Osteoblast (primary cell): Measurements from ENCODE around the gene SUSD4. TPM values are rescaled to one million over a fixed set of nuclear protein-coding genes. Genes with fewer than 3 reads are reported as not detected.

Experiments
- DNase-seq: peaks from one replicate; pipeline ENCODE4 v3.0.0; 2011; ENCODE audit warnings: low spot score, mixed read lengths; ENCODE audit not compliant: insufficient read length; ENCODE audit errors: missing footprints
- H2AFZ ChIP-seq: 2 replicates; pipeline ENCODE4 v1.6.0; 2011; ENCODE audit warnings: mild to moderate bottlenecking, low read length
- H3K27ac ChIP-seq: 2 replicates; pipeline ENCODE4 v1.5.1; 2011; ENCODE audit warnings: mild to moderate bottlenecking, low read depth, low read length, moderate library complexity
- H3K27me3 ChIP-seq: 2 replicates; pipeline ENCODE4 v1.6.0; 2012; ENCODE audit warnings: mild to moderate bottlenecking, control low read depth, inconsistent platforms, low read length, moderate library complexity; ENCODE audit not compliant: insufficient read depth
- H3K36me3 ChIP-seq: 2 replicates; pipeline ENCODE4 v1.5.1; 2011; ENCODE audit warnings: mild to moderate bottlenecking, low read length, control low read depth, moderate library complexity; ENCODE audit not compliant: insufficient read depth
- H3K4me1 ChIP-seq: 2 replicates; pipeline ENCODE4 v1.5.1; 2011; ENCODE audit warnings: mild to moderate bottlenecking, low read length, control low read depth, moderate library complexity; ENCODE audit not compliant: insufficient read depth
- H3K4me2 ChIP-seq: 2 replicates; pipeline ENCODE4 v1.6.0; 2011; ENCODE audit warnings: mild to moderate bottlenecking, low read length; ENCODE audit not compliant: insufficient read depth
- H3K4me3 ChIP-seq: fragments of 200-600 bp; sonication (generic); 3 replicates; pipeline ENCODE4 v1.5.1; 2012; ENCODE audit warnings: mild to moderate bottlenecking, low read length, inconsistent platforms; ENCODE audit not compliant: insufficient read depth
- H3K79me2 ChIP-seq: 2 replicates; pipeline ENCODE4 v1.6.0; 2012; ENCODE audit warnings: mild to moderate bottlenecking, low read length, control low read depth, inconsistent platforms; ENCODE audit not compliant: insufficient read depth
- H3K9me3 ChIP-seq: 2 replicates; pipeline ENCODE4 v1.5.1; 2011; ENCODE audit warnings: low read depth, low read length, control low read depth
- H4K20me1 ChIP-seq: 2 replicates; pipeline ENCODE4 v1.6.0; 2012; ENCODE audit warnings: mild to moderate bottlenecking, low read length, control low read depth; ENCODE audit not compliant: insufficient read depth
- CTCF ChIP-seq: IDR thresholded peaks from 2 replicates; pipeline ENCODE4 v1.5.1; 2011; ENCODE audit warnings: mild to moderate bottlenecking, low read depth, low read length, moderate library complexity; ENCODE audit errors: extremely low read depth
- total RNA-seq: library from RNA; depleted of rRNA; stranded (reverse); fragments of >200 nt; gene quantifications from 2 replicates; pipeline ENCODE4 v1.2.3, GENCODE V29; 2012

Gene SUSD4
- total RNA-seq, 1 donor, result not detected

- Histone ChIP-seq H3K27me3 (peaks cover 15% of the 10 kb centered on the region), H3K4me2 (no peak overlapping the region), H3K27ac (no peak overlapping the region), H2AFZ (no peak overlapping the region), H3K9me3 (no peaks in the 10 kb centered on the region), H3K4me3 (no peak overlapping the region), H3K79me2 (no peaks in the 10 kb centered on the region), H3K36me3 (no peaks in the 10 kb centered on the region), H4K20me1 (no peaks in the 10 kb centered on the region), H3K4me1 (peaks cover 12% of the 10 kb centered on the region)
- TF ChIP-seq CTCF, result no peak
- no peak for DNase-seq
These were observed 174.5 kb downstream of the SUSD4 start for GRCh38 chr1:223189525-223189902.

GRCh38 chr1:223188618-223189356 is 175.2 kb downstream of the SUSD4 start:
- Histone ChIP-seq H4K20me1 (no peaks in the 10 kb centered on the region), H3K27ac (no peak overlapping the region), H3K4me1 (peaks cover 12% of the 10 kb centered on the region), H3K36me3 (no peaks in the 10 kb centered on the region), H3K9me3 (no peaks in the 10 kb centered on the region), H2AFZ (no peak overlapping the region), H3K4me2 (no peak overlapping the region), H3K4me3 (no peak overlapping the region), H3K27me3 (peaks cover 15% of the 10 kb centered on the region), H3K79me2 (no peaks in the 10 kb centered on the region)
- no peak for TF ChIP-seq CTCF
- no peak for DNase-seq

GRCh38 chr1:223186800-223187199 is 177.2 kb downstream of the SUSD4 start:
- no peaks in the 10 kb centered on the region for H3K79me2 ChIP-seq
- no peaks in the 10 kb centered on the region for H4K20me1 ChIP-seq
- H3K27me3 ChIP-seq, result peaks cover 15% of the 10 kb centered on the region
- no peak overlapping the region for H3K27ac ChIP-seq
- H3K4me3 ChIP-seq, result no peak overlapping the region
- no peaks in the 10 kb centered on the region for H3K9me3 ChIP-seq
- H2AFZ ChIP-seq, result no peak overlapping the region
- no peak overlapping the region for H3K4me2 ChIP-seq
- H3K36me3 ChIP-seq, result no peaks in the 10 kb centered on the region
- no peak for DNase-seq
- no peak for TF ChIP-seq CTCF
- H3K4me1 ChIP-seq, result peaks cover 12% of the 10 kb centered on the region

GRCh38 chr1:223183268-223183862 is 180.6 kb downstream of the SUSD4 start:
- H3K27me3 ChIP-seq, result peaks cover 25% of the 10 kb centered on the region
- H2AFZ ChIP-seq, result no peak overlapping the region
- H3K4me2 ChIP-seq, result no peak overlapping the region
- H3K9me3 ChIP-seq, result no peaks in the 10 kb centered on the region
- no peak overlapping the region for H3K4me3 ChIP-seq
- TF ChIP-seq CTCF, result no peak
- no peak for DNase-seq
- H3K36me3 ChIP-seq, result no peaks in the 10 kb centered on the region
- H3K4me1 ChIP-seq, result peaks cover 3% of the 10 kb centered on the region
- no peak overlapping the region for H3K27ac ChIP-seq
- no peaks in the 10 kb centered on the region for H3K79me2 ChIP-seq
- no peaks in the 10 kb centered on the region for H4K20me1 ChIP-seq
